ENCODE results near the gene ENOX1. TPM values are rescaled to one million over a fixed set of nuclear protein-coding genes. Genes with fewer than 3 reads are reported as not detected.

The ENOX1 gene
- polyA plus RNA-seq, 1 donor, result 3.0 TPM

DNA sequence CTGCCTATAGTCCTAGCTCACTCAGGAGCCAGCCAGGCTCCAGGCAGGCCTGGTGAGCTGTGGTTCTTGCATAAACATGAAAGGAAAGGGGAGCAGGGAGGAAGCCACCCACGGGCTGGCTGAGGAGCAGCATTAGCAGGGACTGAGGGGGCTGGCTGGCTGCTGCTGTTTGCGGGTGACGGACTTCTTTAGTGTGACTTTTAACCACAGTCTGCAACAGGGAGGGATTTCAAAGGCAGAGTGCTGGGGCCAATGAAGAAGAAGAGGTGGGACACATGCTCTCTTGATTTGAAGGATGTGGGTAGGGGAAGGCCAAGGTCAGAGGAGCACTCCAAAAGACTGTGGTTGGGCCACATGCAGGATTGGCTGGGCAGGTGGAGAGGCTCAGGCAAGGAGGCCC, 540.4 kb downstream of the ENOX1 start:
- H3K36me3 ChIP-seq (ENCODE audit: control insufficient read depth, insufficient read depth, low read length), result no peaks in the 10 kb centered on the region
- H3K9me3 ChIP-seq (ENCODE audit: control insufficient read depth, low read depth, low read length), result no peaks in the 10 kb centered on the region
- WGBS (ENCODE audit: insufficient coverage, low lambda C conversion rate), result 0% methylated on average over 1 of the region's 3 CpGs
- no peak overlapping the region for H3K27ac ChIP-seq (ENCODE audit: low read length)
- no peak overlapping the region for H3K4me3 ChIP-seq (ENCODE audit: low read length)
- peaks cover 2% of the 10 kb centered on the region for H3K27me3 ChIP-seq (ENCODE audit: control insufficient read depth, insufficient read depth, low read length)
- no peaks in the 10 kb centered on the region for H3K4me1 ChIP-seq (ENCODE audit: control insufficient read depth, insufficient read depth, low read length)
- no peak for DNase-seq

DNA sequence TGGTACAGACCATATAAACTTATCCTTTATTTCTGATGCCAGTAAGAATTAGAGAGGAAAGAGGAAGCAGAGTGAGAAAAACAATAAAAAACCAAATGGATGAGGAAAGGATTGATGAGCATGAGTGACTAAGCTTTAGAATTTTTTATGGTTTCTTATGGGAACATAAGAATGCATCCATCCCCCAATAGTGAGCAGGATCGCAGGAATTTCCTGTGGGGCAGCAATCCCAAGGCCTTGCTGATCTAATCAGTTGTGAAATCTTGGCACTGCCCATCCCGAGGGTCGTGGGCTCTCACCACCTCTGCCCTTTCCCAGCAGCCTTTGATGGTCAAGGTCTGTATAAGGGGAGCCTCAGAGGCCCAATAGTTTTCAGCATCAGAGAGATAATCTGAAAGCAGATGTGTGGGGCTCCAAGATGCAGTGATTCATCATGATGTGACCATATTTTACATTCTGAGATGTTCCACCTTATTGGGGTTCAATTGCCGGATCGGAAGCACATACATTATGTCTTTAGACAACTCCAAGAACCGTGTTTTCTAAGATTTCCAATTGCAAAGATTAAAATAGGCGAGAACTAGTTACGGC, 541.3 kb downstream of the ENOX1 start:
- no peaks in the 10 kb centered on the region for H3K4me1 ChIP-seq (ENCODE audit: control insufficient read depth, insufficient read depth, low read length)
- 100% methylated on average over 2 of the region's 8 CpGs for WGBS (ENCODE audit: insufficient coverage, low lambda C conversion rate)
- peaks cover 2% of the 10 kb centered on the region for H3K27me3 ChIP-seq (ENCODE audit: control insufficient read depth, insufficient read depth, low read length)
- H3K36me3 ChIP-seq (ENCODE audit: control insufficient read depth, insufficient read depth, low read length), result no peaks in the 10 kb centered on the region
- no peaks in the 10 kb centered on the region for H3K9me3 ChIP-seq (ENCODE audit: control insufficient read depth, low read depth, low read length)
- no peak overlapping the region for H3K4me3 ChIP-seq (ENCODE audit: low read length)
- H3K27ac ChIP-seq (ENCODE audit: low read length), result no peak overlapping the region
- no peak for DNase-seq

DNA sequence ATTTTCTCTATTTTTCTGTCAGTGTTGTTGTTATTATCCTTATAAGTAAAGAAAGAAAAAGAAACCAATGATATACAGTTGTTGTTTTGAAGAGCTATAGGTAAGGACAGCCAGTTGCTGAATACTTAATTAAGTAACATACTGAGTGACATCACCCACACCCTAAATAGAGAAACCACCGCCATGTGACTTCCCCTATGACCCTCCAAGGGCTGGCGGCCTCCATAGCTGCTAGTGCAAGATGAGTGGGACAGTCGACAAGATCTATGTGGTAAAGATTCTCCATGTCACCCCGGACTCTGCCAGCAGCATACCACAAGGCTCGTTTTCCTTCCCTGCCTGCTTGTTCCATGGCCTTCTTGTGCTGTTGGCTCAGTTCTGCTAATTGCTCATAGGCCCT, 542.3 kb downstream of the ENOX1 start:
- Histone ChIP-seq H3K4me3 (ENCODE audit: low read length) (no peak overlapping the region), H3K27ac (ENCODE audit: low read length) (no peak overlapping the region), H3K4me1 (ENCODE audit: control insufficient read depth, insufficient read depth, low read length) (no peaks in the 10 kb centered on the region), H3K36me3 (ENCODE audit: control insufficient read depth, insufficient read depth, low read length) (no peaks in the 10 kb centered on the region), H3K27me3 (ENCODE audit: control insufficient read depth, insufficient read depth, low read length) (peaks cover 2% of the 10 kb centered on the region), H3K9me3 (ENCODE audit: control insufficient read depth, low read depth, low read length) (no peaks in the 10 kb centered on the region)
- WGBS (ENCODE audit: insufficient coverage, low lambda C conversion rate), result no CpG with 5 or more reads among the region's 5 CpGs
- DNase-seq, result no peak

DNA sequence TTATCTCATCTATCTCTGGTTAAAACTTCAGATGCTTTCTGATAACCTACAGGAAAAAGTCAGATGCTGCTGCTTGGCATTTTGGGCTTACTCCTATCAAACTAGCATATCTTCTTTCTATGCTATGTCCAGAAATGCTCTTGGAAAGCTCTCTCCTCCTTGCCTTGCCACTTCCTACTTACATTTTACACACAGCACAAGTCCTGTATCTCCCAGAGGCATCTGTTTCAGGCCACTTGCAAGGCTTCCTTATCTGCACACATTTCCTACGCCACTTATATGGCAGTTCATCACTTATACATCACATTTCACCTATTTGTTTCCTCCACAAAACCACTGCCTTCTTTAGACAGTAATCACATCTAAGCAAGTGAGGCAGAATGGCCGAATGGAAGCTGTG, 543.1 kb downstream of the ENOX1 start:
- Histone ChIP-seq H3K4me1 (ENCODE audit: control insufficient read depth, insufficient read depth, low read length) (no peaks in the 10 kb centered on the region), H3K36me3 (ENCODE audit: control insufficient read depth, insufficient read depth, low read length) (no peaks in the 10 kb centered on the region), H3K27ac (ENCODE audit: low read length) (no peak overlapping the region), H3K4me3 (ENCODE audit: low read length) (no peak overlapping the region), H3K9me3 (ENCODE audit: control insufficient read depth, low read depth, low read length) (no peaks in the 10 kb centered on the region), H3K27me3 (ENCODE audit: control insufficient read depth, insufficient read depth, low read length) (peaks cover 2% of the 10 kb centered on the region)
- 83% methylated on average over 1 of the region's 2 CpGs for WGBS (ENCODE audit: insufficient coverage, low lambda C conversion rate)
- DNase-seq, result no peak

DNA sequence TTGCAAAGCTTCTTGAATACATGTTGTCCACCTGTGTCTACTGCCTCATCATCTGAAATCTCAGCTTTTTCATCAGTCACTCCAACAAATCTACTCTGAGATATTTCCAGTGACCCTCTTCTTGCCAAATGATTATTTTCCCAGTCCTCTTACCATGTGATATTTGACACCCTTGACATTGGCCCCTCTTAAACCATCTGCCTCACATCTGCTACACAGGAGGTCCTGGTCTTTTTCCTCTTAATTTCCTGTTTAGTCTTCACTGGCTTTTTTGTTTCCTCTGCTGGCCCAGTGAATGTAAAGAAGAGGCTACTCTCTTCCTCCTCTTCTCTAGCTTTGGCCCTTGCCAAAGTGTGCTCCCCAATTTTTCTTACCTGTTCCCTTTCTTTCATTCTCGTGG, 544.7 kb downstream of the ENOX1 start:
- Histone ChIP-seq H3K4me1 (ENCODE audit: control insufficient read depth, insufficient read depth, low read length) (no peaks in the 10 kb centered on the region), H3K27ac (ENCODE audit: low read length) (no peak overlapping the region), H3K36me3 (ENCODE audit: control insufficient read depth, insufficient read depth, low read length) (no peaks in the 10 kb centered on the region), H3K27me3 (ENCODE audit: control insufficient read depth, insufficient read depth, low read length) (peaks cover 2% of the 10 kb centered on the region), H3K9me3 (ENCODE audit: control insufficient read depth, low read depth, low read length) (no peaks in the 10 kb centered on the region), H3K4me3 (ENCODE audit: low read length) (no peak overlapping the region)
- DNase-seq, result no peak
- 100% methylated on average over 1 of the region's 1 CpG for WGBS (ENCODE audit: insufficient coverage, low lambda C conversion rate)

DNA sequence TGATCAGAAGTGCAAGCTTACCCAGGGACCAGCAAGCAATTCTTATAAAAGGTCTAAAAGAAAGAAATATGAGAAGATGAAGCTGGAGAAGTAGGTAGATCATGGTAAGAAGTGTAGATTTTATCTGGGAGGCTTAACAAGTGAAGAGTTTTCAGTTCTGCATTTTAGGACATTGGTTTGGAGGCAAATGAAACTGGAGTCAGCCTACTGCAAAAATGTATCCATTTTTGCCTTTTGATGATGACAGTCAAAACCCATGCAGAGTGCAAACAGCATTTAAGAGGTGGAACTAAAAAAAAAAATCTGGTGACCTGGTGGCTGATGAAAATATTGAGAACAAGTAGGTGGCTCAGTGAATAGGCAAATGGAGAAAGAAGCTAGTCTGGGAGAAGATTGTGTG, 546.5 kb downstream of the ENOX1 start:
- Histone ChIP-seq H3K27me3 (ENCODE audit: control insufficient read depth, insufficient read depth, low read length) (peaks cover 2% of the 10 kb centered on the region), H3K9me3 (ENCODE audit: control insufficient read depth, low read depth, low read length) (no peaks in the 10 kb centered on the region), H3K36me3 (ENCODE audit: control insufficient read depth, insufficient read depth, low read length) (no peaks in the 10 kb centered on the region), H3K4me1 (ENCODE audit: control insufficient read depth, insufficient read depth, low read length) (no peaks in the 10 kb centered on the region), H3K4me3 (ENCODE audit: low read length) (no peak overlapping the region), H3K27ac (ENCODE audit: low read length) (no peak overlapping the region)
- no peak for DNase-seq

DNA sequence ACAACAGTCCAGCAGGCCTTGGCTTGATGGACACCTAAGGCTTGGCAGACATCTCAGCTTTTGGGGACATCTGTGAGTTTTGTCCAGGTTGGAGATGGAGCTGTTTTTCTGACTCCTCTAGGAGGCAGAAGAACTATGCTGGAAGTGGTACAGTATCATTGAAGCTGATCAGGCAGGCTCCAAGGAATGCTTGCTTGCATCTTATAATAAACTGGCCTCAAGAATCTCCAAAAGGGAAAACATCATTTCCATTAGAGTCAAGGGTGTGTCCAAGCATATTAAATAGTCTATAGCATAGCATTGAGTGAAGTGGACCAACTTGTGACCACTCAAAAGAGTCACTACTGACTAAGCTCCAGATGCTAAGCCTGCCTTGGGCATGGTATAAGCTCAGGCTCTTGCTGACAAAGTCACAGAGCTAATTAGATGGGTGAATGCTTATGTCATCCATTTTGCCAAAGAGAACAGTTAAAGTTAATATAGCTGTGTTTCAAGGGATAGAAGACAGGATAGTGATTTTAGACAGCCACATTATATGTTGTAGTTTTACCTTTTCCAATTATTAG, 547.4 kb downstream of the ENOX1 start:
- no peak for DNase-seq
- H3K27me3 ChIP-seq (ENCODE audit: control insufficient read depth, insufficient read depth, low read length), result peaks cover 2% of the 10 kb centered on the region
- H3K4me1 ChIP-seq (ENCODE audit: control insufficient read depth, insufficient read depth, low read length), result no peaks in the 10 kb centered on the region

DNA sequence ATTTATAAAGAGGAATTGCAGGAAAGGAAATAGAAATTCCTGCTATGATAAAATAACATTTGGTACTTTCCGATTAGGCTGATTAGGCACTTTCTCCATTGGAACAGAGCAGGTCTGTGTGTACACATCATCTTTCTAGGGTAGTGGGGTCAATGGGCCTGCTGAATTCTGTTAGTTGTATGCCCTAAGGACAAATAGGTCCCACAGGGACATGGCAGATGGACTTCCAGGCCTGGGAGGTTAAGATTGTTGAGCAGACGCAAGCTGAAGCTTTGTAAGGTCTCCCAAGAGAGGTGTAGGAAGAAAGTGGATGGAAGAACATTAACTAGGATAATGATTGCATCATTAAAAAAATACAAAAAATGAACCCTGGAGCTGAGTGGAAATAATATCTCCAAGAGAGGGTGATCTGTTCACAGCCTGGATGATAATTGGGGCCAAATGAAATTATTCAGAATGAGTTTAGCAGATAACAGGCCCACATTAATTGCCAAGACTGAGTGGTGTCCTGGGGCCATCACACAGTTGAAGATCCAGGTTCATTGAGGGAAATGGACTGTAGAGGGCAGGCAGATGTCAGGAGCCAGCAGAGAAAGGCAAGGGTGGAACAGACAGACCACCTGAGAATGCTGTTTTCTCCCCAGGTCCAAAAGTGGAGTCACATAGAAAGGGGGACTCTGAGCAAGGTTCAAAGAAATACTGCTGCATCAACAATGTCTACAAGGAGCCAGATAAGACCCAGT, 548.3 kb downstream of the ENOX1 start:
- DNase-seq, result no peak
- WGBS (ENCODE audit: insufficient coverage, low lambda C conversion rate), result 100% methylated on average over 1 of the region's 2 CpGs
- no peaks in the 10 kb centered on the region for H3K9me3 ChIP-seq (ENCODE audit: control insufficient read depth, low read depth, low read length)
- H3K4me1 ChIP-seq (ENCODE audit: control insufficient read depth, insufficient read depth, low read length), result no peaks in the 10 kb centered on the region
- no peak overlapping the region for H3K4me3 ChIP-seq (ENCODE audit: low read length)
- peaks cover 2% of the 10 kb centered on the region for H3K27me3 ChIP-seq (ENCODE audit: control insufficient read depth, insufficient read depth, low read length)
- H3K36me3 ChIP-seq (ENCODE audit: control insufficient read depth, insufficient read depth, low read length), result no peaks in the 10 kb centered on the region
- no peak overlapping the region for H3K27ac ChIP-seq (ENCODE audit: low read length)

More for the DNA sequence above, 547.4 kb downstream of the ENOX1 start:
- Histone ChIP-seq H3K9me3 (ENCODE audit: control insufficient read depth, low read depth, low read length) (no peaks in the 10 kb centered on the region), H3K27ac (ENCODE audit: low read length) (no peak overlapping the region), H3K4me3 (ENCODE audit: low read length) (no peak overlapping the region), H3K36me3 (ENCODE audit: control insufficient read depth, insufficient read depth, low read length) (no peaks in the 10 kb centered on the region)

DNA sequence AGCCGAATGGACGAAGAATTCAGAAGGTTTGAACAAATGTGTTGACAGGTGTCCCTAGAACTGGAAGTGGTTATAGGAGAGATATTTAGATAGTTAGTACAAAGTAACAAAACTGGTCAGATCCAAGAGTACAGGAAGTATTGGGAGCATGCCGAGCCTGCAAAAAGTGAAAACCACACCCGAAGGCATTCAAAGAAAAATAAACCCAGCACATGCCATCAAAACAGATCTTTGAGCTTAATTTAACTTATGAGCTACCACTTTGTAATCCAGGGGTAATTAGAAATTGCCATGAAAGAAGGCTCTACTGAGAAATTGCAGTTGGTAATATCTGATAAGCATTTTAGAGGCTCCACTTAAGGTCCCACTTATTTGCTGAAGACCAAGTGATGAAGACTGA, 549.2 kb downstream of the ENOX1 start:
- H3K27me3 ChIP-seq (ENCODE audit: control insufficient read depth, insufficient read depth, low read length), result peaks cover 2% of the 10 kb centered on the region
- no peaks in the 10 kb centered on the region for H3K36me3 ChIP-seq (ENCODE audit: control insufficient read depth, insufficient read depth, low read length)

DNA sequence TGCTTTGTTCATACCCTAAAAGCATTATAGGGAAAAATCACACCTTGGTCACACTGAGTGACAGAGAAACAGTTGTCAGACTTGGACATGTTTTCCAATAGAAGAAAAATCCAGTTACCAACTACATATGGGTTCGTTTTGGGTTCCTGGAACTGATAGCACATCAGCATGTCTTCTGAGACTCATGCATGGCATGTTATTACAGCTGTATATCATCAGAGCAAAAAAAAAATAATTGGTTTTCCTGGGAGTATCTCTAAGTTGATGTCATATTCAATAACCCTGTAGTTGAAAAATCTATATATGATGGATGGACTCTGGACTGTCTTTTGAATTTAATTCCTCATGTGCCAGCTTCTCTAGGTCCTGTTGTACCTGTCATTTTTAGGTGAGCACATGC, 551.7 kb downstream of the ENOX1 start:
- H3K27ac ChIP-seq (ENCODE audit: low read length), result no peak overlapping the region
- no peaks in the 10 kb centered on the region for H3K4me1 ChIP-seq (ENCODE audit: control insufficient read depth, insufficient read depth, low read length)
- no peaks in the 10 kb centered on the region for H3K9me3 ChIP-seq (ENCODE audit: control insufficient read depth, low read depth, low read length)
- no peaks in the 10 kb centered on the region for H3K27me3 ChIP-seq (ENCODE audit: control insufficient read depth, insufficient read depth, low read length)
- DNase-seq, result no peak
- H3K36me3 ChIP-seq (ENCODE audit: control insufficient read depth, insufficient read depth, low read length), result no peaks in the 10 kb centered on the region
- no peak overlapping the region for H3K4me3 ChIP-seq (ENCODE audit: low read length)
- WGBS (ENCODE audit: insufficient coverage, low lambda C conversion rate), result no CpG with 5 or more reads among the region's 1 CpG

More for the DNA sequence above, 549.2 kb downstream of the ENOX1 start:
- H3K9me3 ChIP-seq (ENCODE audit: control insufficient read depth, low read depth, low read length), result no peaks in the 10 kb centered on the region
- 100% methylated on average over 3 of the region's 4 CpGs for WGBS (ENCODE audit: insufficient coverage, low lambda C conversion rate)
- no peak for DNase-seq
- H3K27ac ChIP-seq (ENCODE audit: low read length), result no peak overlapping the region
- H3K4me1 ChIP-seq (ENCODE audit: control insufficient read depth, insufficient read depth, low read length), result no peaks in the 10 kb centered on the region
- H3K4me3 ChIP-seq (ENCODE audit: low read length), result no peak overlapping the region

DNA sequence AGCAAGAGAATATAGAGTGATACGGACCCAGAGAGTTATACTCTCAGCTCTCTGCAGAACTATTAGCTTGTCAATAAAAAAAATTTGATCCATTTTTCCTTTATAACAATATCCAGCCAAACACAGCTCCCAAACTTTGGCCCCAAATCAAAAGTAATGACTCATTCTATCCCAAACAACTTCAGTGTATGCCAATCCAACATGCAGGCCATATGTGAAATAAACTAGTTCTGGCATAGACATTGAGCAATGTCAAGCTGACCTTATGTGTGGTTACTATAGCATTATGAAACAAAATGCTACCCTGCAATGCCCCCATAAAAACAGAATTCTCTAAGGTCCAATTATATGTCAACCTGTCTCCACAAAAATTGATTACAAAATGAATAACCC, 553.9 kb downstream of the ENOX1 start:
- H3K4me3 ChIP-seq (ENCODE audit: low read length), result no peak overlapping the region
- no peaks in the 10 kb centered on the region for H3K9me3 ChIP-seq (ENCODE audit: control insufficient read depth, low read depth, low read length)
- H3K27ac ChIP-seq (ENCODE audit: low read length), result no peak overlapping the region
- no peak for DNase-seq
- H3K4me1 ChIP-seq (ENCODE audit: control insufficient read depth, insufficient read depth, low read length), result no peaks in the 10 kb centered on the region
- no CpG with 5 or more reads among the region's 1 CpG for WGBS (ENCODE audit: insufficient coverage, low lambda C conversion rate)
- H3K27me3 ChIP-seq (ENCODE audit: control insufficient read depth, insufficient read depth, low read length), result no peaks in the 10 kb centered on the region
- H3K36me3 ChIP-seq (ENCODE audit: control insufficient read depth, insufficient read depth, low read length), result no peaks in the 10 kb centered on the region

Data from large intestine (tissue), 3 donors.